ENCODE data around the gene IPO13. TPM values are rescaled to one million over a fixed set of nuclear protein-coding genes. Genes with fewer than 3 reads are reported as not detected.
A peak's percentile ranks its signal among the peaks of the same experiment; 100 is the strongest.

The IPO13 gene
- total RNA-seq, 4 donors from 2014 or later, result 22.7 to 64.9 (median 36.5) TPM

DNA sequence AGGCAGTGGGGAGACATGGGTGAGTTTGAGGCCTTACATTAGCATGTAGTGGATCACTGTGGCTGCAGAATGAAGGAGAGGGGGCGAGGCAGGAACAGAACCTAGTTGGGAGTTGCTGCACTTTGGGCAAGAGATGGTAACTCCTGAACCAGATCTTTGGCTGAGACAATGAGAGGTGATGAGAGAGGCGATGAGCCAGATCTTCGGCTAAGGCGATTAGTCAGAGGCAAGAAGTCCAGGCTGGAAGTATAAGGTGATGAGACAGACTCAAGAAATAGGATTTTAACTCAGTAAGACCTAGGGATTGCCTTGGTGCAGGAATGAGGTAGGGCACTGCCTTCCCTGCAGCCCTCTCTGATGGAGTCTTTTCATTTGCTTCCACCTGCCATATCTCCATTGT lies 22.2 kb upstream of the IPO13 start:
- no peak overlapping the region for H3K27ac ChIP-seq
- H3K4me1 ChIP-seq, result no peaks in the 10 kb centered on the region
- no peak overlapping the region for H3K4me3 ChIP-seq
- no peak for DNase-seq
- no peaks in the 10 kb centered on the region for H3K9me3 ChIP-seq
- in situ Hi-C loops (cut with MboI; ENCODE audit: low pct_ligation_motif_present in 1 of 4, low pct_unique_long_range_greater_than_20kb in 1 of 4, low sequenced_read_pairs in 3 of 4) (no loop called here), intact Hi-C loops (cut with DNase I; ENCODE audit: low total_unique reads) (no loop called here)
- no peak for TF ChIP-seq POLR2AphosphoS5 (IDR thresholded peaks at IDR 0.05)
- no peak for TF ChIP-seq POLR2A (IDR thresholded peaks at IDR 0.05)
- TF ChIP-seq, protein P1, sequence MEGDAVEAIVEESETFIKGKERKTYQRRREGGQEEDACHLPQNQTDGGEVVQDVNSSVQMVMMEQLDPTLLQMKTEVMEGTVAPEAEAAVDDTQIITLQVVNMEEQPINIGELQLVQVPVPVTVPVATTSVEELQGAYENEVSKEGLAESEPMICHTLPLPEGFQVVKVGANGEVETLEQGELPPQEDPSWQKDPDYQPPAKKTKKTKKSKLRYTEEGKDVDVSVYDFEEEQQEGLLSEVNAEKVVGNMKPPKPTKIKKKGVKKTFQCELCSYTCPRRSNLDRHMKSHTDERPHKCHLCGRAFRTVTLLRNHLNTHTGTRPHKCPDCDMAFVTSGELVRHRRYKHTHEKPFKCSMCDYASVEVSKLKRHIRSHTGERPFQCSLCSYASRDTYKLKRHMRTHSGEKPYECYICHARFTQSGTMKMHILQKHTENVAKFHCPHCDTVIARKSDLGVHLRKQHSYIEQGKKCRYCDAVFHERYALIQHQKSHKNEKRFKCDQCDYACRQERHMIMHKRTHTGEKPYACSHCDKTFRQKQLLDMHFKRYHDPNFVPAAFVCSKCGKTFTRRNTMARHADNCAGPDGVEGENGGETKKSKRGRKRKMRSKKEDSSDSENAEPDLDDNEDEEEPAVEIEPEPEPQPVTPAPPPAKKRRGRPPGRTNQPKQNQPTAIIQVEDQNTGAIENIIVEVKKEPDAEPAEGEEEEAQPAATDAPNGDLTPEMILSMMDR (IDR thresholded peaks at IDR 0.05), result no peak
- no peak for TF ChIP-seq EP300 (IDR thresholded peaks at IDR 0.05; ENCODE audit: low read depth)
- H3K36me3 ChIP-seq, result no peaks in the 10 kb centered on the region
- 82 to 100% methylated on average over 2 to 4 of the region's 4 CpGs for WGBS, 2 donors (ENCODE audit: low coverage in 1 of 2)
- H3K27me3 ChIP-seq, result no peaks in the 10 kb centered on the region

DNA sequence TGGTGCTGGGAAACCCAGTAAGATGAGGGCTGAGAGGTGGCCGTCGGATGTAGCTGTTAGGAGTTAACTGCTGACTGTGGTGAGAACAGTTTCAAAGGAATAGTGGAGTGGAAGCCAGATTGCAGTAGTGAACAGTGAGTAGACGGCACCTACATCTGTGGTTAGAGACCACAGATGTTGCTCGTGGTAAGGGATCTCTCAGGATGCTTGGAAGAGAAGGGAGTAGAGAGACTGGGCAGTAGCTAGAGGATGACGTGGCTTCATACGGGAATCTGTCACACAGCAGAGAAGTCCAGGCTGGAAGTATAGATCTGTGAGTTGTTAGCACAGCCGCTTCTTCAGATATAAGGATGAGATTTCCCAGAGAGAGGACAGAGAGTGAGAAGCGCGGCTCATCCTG lies 20.9 kb upstream of the IPO13 start:
- Histone ChIP-seq H3K9me3 (no peaks in the 10 kb centered on the region), H3K4me1 (no peaks in the 10 kb centered on the region), H3K27ac (no peak overlapping the region), H3K4me3 (no peak overlapping the region), H3K36me3 (no peaks in the 10 kb centered on the region), H3K27me3 (no peaks in the 10 kb centered on the region)
- 88 to 92% methylated on average over 8 to 9 of the region's 9 CpGs for WGBS, 2 donors (ENCODE audit: low coverage in 1 of 2)
- intact Hi-C loops (cut with DNase I; ENCODE audit: low total_unique reads), result no loop called here
- TF ChIP-seq POLR2AphosphoS5 (IDR thresholded peaks at IDR 0.05), result no peak
- no peak for TF ChIP-seq EP300 (IDR thresholded peaks at IDR 0.05; ENCODE audit: low read depth)
- no peak for TF ChIP-seq POLR2A (IDR thresholded peaks at IDR 0.05)
- TF ChIP-seq, protein P1 (IDR thresholded peaks at IDR 0.05), result no peak
- in situ Hi-C loops (cut with MboI; ENCODE audit: low pct_ligation_motif_present in 1 of 4, low pct_unique_long_range_greater_than_20kb in 1 of 4, low sequenced_read_pairs in 3 of 4), result loop anchor here in 1 of 4 donors (25.0 kb wide), 1 partner anchor 389 kb away; the partner anchor contains the start of gene PTPRF
- DNase-seq, result no peak

DNA sequence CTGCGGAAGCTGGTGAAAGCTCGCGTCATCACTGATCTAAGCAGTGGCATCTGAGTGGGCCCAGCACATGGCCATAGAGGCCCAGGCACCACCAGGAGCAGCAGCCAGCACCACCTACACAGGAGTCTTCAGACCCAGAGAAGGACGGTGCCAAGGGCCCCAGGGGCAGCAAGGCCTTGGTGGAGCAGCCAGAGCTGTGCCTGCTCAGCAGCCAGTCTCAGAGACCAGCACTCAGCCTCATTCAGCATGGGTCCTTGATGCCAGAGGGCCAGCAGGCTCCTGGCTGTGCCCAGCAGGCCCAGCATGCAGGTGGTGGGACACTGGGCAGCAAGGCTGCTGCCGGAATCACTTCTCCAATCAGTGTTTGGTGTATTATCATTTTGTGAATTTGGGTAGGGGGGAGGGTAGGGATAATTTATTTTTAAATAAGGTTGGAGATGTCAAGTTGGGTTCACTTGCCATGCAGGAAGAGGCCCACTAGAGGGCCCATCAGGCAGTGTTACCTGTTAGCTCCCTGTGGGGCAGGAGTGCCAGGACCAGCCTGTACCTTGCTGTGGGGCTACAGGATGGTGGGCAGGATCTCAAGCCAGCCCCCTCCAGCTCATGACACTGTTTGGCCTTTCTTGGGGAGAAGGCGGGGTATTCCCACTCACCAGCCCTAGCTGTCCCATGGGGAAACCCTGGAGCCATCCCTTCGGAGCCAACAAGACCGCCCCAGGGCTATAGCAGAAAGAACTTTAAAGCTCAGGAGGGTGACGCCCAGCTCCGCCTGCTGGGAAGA lies 16.4 kb upstream of the IPO13 start:
- Histone ChIP-seq H3K4me3 (no peak overlapping the region), H3K36me3 (no peaks in the 10 kb centered on the region), H3K9me3 (no peaks in the 10 kb centered on the region), H3K27me3 (peaks cover 7% of the 10 kb centered on the region), H3K27ac (no peak overlapping the region), H3K4me1 (peaks cover 7 to 24% (median 22%) of the 10 kb centered on the region in 4 donors)
- intact Hi-C loops (cut with DNase I; ENCODE audit: low total_unique reads), result no loop called here
- 93% methylated on average over 10 of the region's 10 CpGs; no CpG with 5 or more reads in 1 of the 2 donors for WGBS, 2 donors (ENCODE audit: low coverage in 1 of 2)
- in situ Hi-C loops (cut with MboI; ENCODE audit: low pct_ligation_motif_present in 1 of 4, low pct_unique_long_range_greater_than_20kb in 1 of 4, low sequenced_read_pairs in 3 of 4), result loop anchor here (5.0 to 25.0 kb wide), 5 partner anchors 156 to 393 kb away; partner anchors contain the start of gene PTPRF (in 1 of the 4)
- DNase-seq, result peak; percentile 22
- TF ChIP-seq, protein P1 (IDR thresholded peaks at IDR 0.05), result peak; percentile 20 to 49 (median 46)
- TF ChIP-seq POLR2A (IDR thresholded peaks at IDR 0.05), result no peak

DNA sequence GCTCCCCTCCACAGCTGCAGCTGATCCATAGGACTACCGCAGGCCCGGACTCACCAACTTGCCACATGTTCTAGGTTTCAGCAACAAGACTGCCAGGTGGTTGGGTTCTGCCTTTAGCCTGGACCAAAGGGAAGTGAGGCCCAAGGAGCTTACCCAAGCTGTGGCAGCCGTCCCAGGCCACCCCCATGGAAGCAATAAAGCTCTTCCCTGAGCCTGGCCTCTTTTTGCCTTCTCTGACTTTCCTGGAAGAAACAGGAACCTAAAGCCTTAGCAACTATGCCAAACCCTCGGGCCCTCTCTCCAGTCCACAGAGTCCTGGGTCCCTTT lies 15.8 kb upstream of the IPO13 start:
- Histone ChIP-seq H3K4me3 (no peak overlapping the region), H3K9me3 (no peaks in the 10 kb centered on the region), H3K4me1 (peaks cover 12 to 30% (median 27%) of the 10 kb centered on the region in 4 donors), H3K27me3 (peaks cover 12% of the 10 kb centered on the region), H3K27ac (no peak overlapping the region), H3K36me3 (no peaks in the 10 kb centered on the region)
- TF ChIP-seq POLR2AphosphoS5 (IDR thresholded peaks at IDR 0.05), result no peak
- TF ChIP-seq EP300 (IDR thresholded peaks at IDR 0.05; ENCODE audit: low read depth), result no peak
- TF ChIP-seq, protein P1 (IDR thresholded peaks at IDR 0.05), result no peak
- TF ChIP-seq POLR2A (IDR thresholded peaks at IDR 0.05), result no peak
- intact Hi-C loops (cut with DNase I; ENCODE audit: low total_unique reads), result no loop called here
- 77% methylated on average over 4 of the region's 4 CpGs; no CpG with 5 or more reads in 1 of the 2 donors for WGBS, 2 donors (ENCODE audit: low coverage in 1 of 2)
- in situ Hi-C loops (cut with MboI; ENCODE audit: low pct_ligation_motif_present in 1 of 4, low pct_unique_long_range_greater_than_20kb in 1 of 4, low sequenced_read_pairs in 3 of 4), result loop anchor here (5.0 to 25.0 kb wide), 5 partner anchors 156 to 394 kb away; partner anchors contain the start of gene PTPRF (in 1 of the 4)
- no peak for DNase-seq

Data from transverse colon (tissue), 4 donors.